ENCODE measurements around the gene AVEN. TPM values are rescaled to one million over a fixed set of nuclear protein-coding genes. Genes with fewer than 3 reads are reported as not detected.

AVEN gene
- polyA plus RNA-seq, 1 donor (not counting 4 experiments of a cell fraction or from before 2014, with no cell fraction given): 16.6 TPM

DNA sequence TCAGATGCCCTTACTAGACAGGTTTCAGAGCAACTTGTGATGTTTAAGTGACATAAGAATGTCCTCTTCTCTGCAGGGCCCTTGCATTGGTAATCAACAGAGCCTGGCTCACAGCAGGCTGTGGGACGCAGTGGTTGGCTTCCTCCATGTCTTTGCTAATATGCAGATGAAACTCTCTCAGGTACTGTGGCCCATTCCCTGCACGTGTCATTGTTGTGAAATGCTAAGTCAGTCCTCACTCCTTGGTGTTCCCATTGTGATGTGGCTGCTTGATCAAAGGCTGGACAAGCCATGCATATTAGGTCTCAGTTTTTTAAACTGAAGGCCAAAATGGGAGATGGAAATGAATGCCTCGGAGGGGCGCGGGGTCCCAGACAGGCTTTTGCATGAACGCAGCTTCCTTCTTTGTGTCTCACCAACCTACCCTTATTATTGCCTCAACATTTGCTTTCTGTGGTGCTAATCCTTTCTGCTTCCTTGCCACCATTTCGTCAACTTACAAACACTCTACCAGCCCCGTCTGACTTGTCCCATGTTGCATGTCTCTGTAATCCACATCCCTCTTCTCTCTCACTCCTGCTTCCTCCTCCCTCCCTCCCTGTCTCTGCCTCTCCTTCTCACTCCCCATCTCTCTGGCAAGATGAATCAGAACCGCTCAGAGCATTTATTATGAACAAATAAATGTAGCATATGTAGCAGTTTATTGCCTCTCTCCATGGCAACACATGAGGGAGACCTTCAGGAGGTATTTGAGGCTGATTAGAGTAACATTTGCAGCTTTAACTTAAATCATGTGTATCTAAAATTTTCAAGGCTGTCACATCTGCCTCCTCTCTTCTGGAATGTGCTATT is 203.9 kb downstream of the AVEN start:
- FAIRE-seq: no peak

DNA sequence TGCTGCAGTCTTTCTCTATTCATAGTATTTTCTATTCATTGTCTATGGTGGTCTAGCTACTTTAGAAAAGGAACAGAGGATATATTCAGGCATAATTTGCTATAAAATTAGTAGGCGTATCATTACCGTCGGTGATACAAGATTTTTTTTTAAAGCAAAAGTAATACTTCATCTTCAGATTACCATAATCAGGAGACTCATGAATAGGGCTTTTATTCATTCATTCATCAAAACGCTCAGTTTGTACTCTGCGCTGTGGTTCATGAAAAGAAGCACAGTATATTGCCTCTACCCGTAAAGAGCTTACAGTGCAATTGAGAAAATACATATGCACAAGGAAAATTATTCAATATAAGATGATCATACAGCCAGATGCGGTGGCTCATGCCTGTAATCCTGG is 207.4 kb downstream of the AVEN start:
- no peak overlapping the region for H3K9ac ChIP-seq (ENCODE audit: control insufficient read depth, extremely low read depth, insufficient read depth, low read length)
- no peaks in the 10 kb centered on the region for H3K9me1 ChIP-seq (ENCODE audit: control insufficient read depth, extremely low read depth, insufficient read depth, low read length)
- H3K79me2 ChIP-seq (ENCODE audit: control insufficient read depth, insufficient read depth, low read length): no peaks in the 10 kb centered on the region
- H3K4me2 ChIP-seq (ENCODE audit: control insufficient read depth, extremely low read depth, insufficient read depth, low read depth, low read length): no peak overlapping the region
- H3K27ac ChIP-seq (ENCODE audit: control insufficient read depth, insufficient read depth, low read length): no peak overlapping the region
- TF ChIP-seq CTCF (optimal IDR thresholded peaks at IDR 0.05 in 1 of 3, IDR thresholded peaks at IDR 0.05 in 1 of 3, conservative IDR thresholded peaks at IDR 0.05 in 1 of 3; ENCODE audit: extremely low read depth in 1 of 3, insufficient read depth in 2 of 3, low read length in 3 of 3): no peak
- TF ChIP-seq EZH2 (IDR thresholded peaks at IDR 0.05; ENCODE audit: low read length): no peak
- FAIRE-seq (no peak), DNase-seq (ENCODE audit: low read depth, low spot score) (no peak)
- H3K4me1 ChIP-seq (ENCODE audit: control insufficient read depth, extremely low read depth, insufficient read depth, low read length): no peaks in the 10 kb centered on the region
- no peaks in the 10 kb centered on the region for H4K20me1 ChIP-seq (ENCODE audit: control insufficient read depth, extremely low read depth, insufficient read depth, low read length)
- no peaks in the 10 kb centered on the region for H3K27me3 ChIP-seq (ENCODE audit: control insufficient read depth, extremely low read depth, insufficient read depth, low read length)
- dilution Hi-C loops (cut with MboI; ENCODE audit: extremely low pct_ligation_motif_present, low sequenced_read_pairs): no loop called here
- no peaks in the 10 kb centered on the region for H3K9me3 ChIP-seq (ENCODE audit: control insufficient read depth, low read depth, low read length)
- H3K4me3 ChIP-seq (ENCODE audit: control insufficient read depth in 2 of 3, extremely low read depth in 1 of 3, insufficient read depth in 2 of 3, low read depth in 1 of 3, low read length in 3 of 3): no peak overlapping the region
- H2AFZ ChIP-seq (ENCODE audit: control insufficient read depth, low read length): no peak overlapping the region
- no peaks in the 10 kb centered on the region for H3K36me3 ChIP-seq (ENCODE audit: control insufficient read depth in 2 of 2, extremely low read depth in 1 of 2, insufficient read depth in 2 of 2, low read length in 2 of 2)

More for the DNA sequence above, 203.9 kb downstream of the AVEN start:
- Histone ChIP-seq H3K79me2 (ENCODE audit: control insufficient read depth, insufficient read depth, low read length) (no peaks in the 10 kb centered on the region), H3K4me1 (ENCODE audit: control insufficient read depth, extremely low read depth, insufficient read depth, low read length) (peaks cover 11% of the 10 kb centered on the region), H3K9me3 (ENCODE audit: control insufficient read depth, low read depth, low read length) (no peaks in the 10 kb centered on the region), H3K4me2 (ENCODE audit: control insufficient read depth, extremely low read depth, insufficient read depth, low read depth, low read length) (no peak overlapping the region), H3K9ac (ENCODE audit: control insufficient read depth, extremely low read depth, insufficient read depth, low read length) (no peak overlapping the region), H2AFZ (ENCODE audit: control insufficient read depth, low read length) (no peak overlapping the region), H3K9me1 (ENCODE audit: control insufficient read depth, extremely low read depth, insufficient read depth, low read length) (no peaks in the 10 kb centered on the region), H3K27me3 (ENCODE audit: control insufficient read depth, extremely low read depth, insufficient read depth, low read length) (no peaks in the 10 kb centered on the region), H3K27ac (ENCODE audit: control insufficient read depth, insufficient read depth, low read length) (no peak overlapping the region), H3K4me3 (ENCODE audit: control insufficient read depth in 2 of 3, extremely low read depth in 1 of 3, insufficient read depth in 2 of 3, low read depth in 1 of 3, low read length in 3 of 3) (no peak overlapping the region), H3K36me3 (ENCODE audit: control insufficient read depth in 2 of 2, extremely low read depth in 1 of 2, insufficient read depth in 2 of 2, low read length in 2 of 2) (no peaks in the 10 kb centered on the region), H4K20me1 (ENCODE audit: control insufficient read depth, extremely low read depth, insufficient read depth, low read length) (no peaks in the 10 kb centered on the region)
- no peak for DNase-seq (ENCODE audit: low read depth, low spot score)
- dilution Hi-C loops (cut with MboI; ENCODE audit: extremely low pct_ligation_motif_present, low sequenced_read_pairs): no loop called here
- TF ChIP-seq CTCF (optimal IDR thresholded peaks at IDR 0.05 in 1 of 3, IDR thresholded peaks at IDR 0.05 in 1 of 3, conservative IDR thresholded peaks at IDR 0.05 in 1 of 3; ENCODE audit: extremely low read depth in 1 of 3, insufficient read depth in 2 of 3, low read length in 3 of 3) (no peak), EZH2 (IDR thresholded peaks at IDR 0.05; ENCODE audit: low read length) (no peak)
